Esophagus muscularis mucosa (tissue), 4 donors: ENCODE measurements around the gene RFX6. TPM values are rescaled to one million over a fixed set of nuclear protein-coding genes. Genes with fewer than 3 reads are reported as not detected.

Experiments
- DNase-seq: peaks from one replicate; pipeline ENCODE4 v3.0.0-alpha.2; 2017; ENCODE audit errors: extremely low spot score
- H3K27ac ChIP-seq, 4 donors: fragments of 200-600 bp; sonication (generic); replicated peaks in 1 of 4; 1 replicate in 3 of 4; 2 replicates in 1 of 4; pipeline ENCODE4 v1.5.1; 2016 to 2019; ENCODE audit warnings: mild to moderate bottlenecking in 1 of 4
- H3K27me3 ChIP-seq, 4 donors: fragments of 200-600 bp; sonication (generic); one replicate each; pipeline versions ENCODE4 v1.5.1 to v1.6.0; 2016 to 2019
- H3K36me3 ChIP-seq, 4 donors: fragments of 200-600 bp; sonication (generic); one replicate each; pipeline ENCODE4 v1.5.1; 2016 to 2019
- H3K4me1 ChIP-seq, 4 donors: fragments of 200-600 bp; sonication (generic); one replicate each; pipeline ENCODE4 v1.5.1; 2016 to 2019
- H3K4me3 ChIP-seq, 4 donors: fragments of 200-600 bp; sonication (generic); 1 replicate in 2 of 4; 2 replicates in 2 of 4; pipeline ENCODE4 v1.5.1; 2016 to 2019; ENCODE audit warnings: mild to moderate bottlenecking in 4 of 4, moderate library complexity in 1 of 4
- H3K9me3 ChIP-seq, 4 donors: fragments of 200-600 bp; sonication (generic); 1 replicate in 3 of 4; 2 replicates in 1 of 4; pipeline ENCODE4 v1.5.1; 2016 to 2019
- EP300 ChIP-seq: sonication (generic); formaldehyde crosslinking; IDR thresholded peaks from one replicate; pipeline ENCODE4 v1.6.1; 2017; ENCODE audit warnings: antibody characterized with exemption
- POLR2A ChIP-seq: fragments of 450-650 bp; IDR thresholded peaks from one replicate; pipeline ENCODE4 v1.6.1; 2017; ENCODE audit warnings: antibody characterized with exemption, moderate library complexity, mild to moderate bottlenecking, low read depth
- POLR2AphosphoS5 ChIP-seq, 2 donors: sonication (generic); formaldehyde crosslinking; IDR thresholded peaks; one replicate each; pipeline ENCODE4 v1.6.1; 2017; ENCODE audit warnings: antibody characterized with exemption in 2 of 2
- WGBS: methylation state at CpG from one replicate; pipeline ENCODE4 v1.1.5; 2018; 5-methylcytosine and 5-hydroxymethylcytosine counted together
- intact Hi-C: fragments of 100-400 bp; cut with DNase I; formaldehyde crosslinking; loops from one replicate; pipeline ENCODE4 v1.15.1; 2023
- total RNA-seq, 4 donors: library from RNA; depleted of rRNA; stranded (reverse); fragments of >200 nt; gene quantifications; one replicate each; pipeline versions ENCODE4 v1.1.0 to v1.2.1, GENCODE V29; 2016
- TF ChIP-seq, protein P1 (sequence below), 3 experiments: fragments of 200-600 bp in 2 of 3; fragments of 450-650 bp in 1 of 3; sonication (generic) in 2 of 3; IDR thresholded peaks; one replicate each; pipeline ENCODE4 v1.5.1; 2017 to 2019; ENCODE audit warnings: antibody characterized with exemption in 3 of 3, mild to moderate bottlenecking in 2 of 3, moderate library complexity in 1 of 3

Gene RFX6
- total RNA-seq, 4 donors from 2014 or later = not detected

DNA sequence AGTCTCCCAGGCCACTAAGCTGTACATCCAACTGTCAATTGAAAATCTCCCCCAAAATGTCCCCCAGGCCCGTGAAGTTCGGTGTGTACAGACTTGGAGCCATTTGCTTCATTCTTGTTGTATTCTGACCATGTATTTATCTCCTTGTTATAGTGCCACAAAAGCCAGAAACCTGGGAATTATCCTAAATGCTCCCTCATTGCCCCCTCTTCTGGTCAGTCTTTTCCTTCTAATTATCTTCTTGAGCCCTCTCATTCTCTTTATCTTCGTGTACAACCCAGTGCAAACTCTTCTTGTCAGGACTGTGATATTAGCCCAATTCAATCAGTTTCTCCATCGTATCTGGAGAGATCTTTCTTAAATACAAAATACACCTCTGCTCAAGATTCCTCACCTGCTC, 64.7 kb downstream of the RFX6 start:
- intact Hi-C loops = no loop called here
- Histone ChIP-seq H3K27ac (no peak overlapping the region), H3K27me3 (no peaks in the 10 kb centered on the region), H3K4me3 (no peak overlapping the region), H3K9me3 (no peaks in the 10 kb centered on the region), H3K4me1 (no peaks in the 10 kb centered on the region), H3K36me3 (no peaks in the 10 kb centered on the region)
- no peak for TF ChIP-seq POLR2AphosphoS5 (IDR thresholded peaks at IDR 0.05)
- no peak for TF ChIP-seq POLR2A
- TF ChIP-seq EP300 = no peak
- TF ChIP-seq, protein P1, sequence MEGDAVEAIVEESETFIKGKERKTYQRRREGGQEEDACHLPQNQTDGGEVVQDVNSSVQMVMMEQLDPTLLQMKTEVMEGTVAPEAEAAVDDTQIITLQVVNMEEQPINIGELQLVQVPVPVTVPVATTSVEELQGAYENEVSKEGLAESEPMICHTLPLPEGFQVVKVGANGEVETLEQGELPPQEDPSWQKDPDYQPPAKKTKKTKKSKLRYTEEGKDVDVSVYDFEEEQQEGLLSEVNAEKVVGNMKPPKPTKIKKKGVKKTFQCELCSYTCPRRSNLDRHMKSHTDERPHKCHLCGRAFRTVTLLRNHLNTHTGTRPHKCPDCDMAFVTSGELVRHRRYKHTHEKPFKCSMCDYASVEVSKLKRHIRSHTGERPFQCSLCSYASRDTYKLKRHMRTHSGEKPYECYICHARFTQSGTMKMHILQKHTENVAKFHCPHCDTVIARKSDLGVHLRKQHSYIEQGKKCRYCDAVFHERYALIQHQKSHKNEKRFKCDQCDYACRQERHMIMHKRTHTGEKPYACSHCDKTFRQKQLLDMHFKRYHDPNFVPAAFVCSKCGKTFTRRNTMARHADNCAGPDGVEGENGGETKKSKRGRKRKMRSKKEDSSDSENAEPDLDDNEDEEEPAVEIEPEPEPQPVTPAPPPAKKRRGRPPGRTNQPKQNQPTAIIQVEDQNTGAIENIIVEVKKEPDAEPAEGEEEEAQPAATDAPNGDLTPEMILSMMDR (IDR thresholded peaks at IDR 0.05) = no peak
- DNase-seq = no peak
- 59% methylated on average over 4 of the region's 4 CpGs for WGBS

DNA sequence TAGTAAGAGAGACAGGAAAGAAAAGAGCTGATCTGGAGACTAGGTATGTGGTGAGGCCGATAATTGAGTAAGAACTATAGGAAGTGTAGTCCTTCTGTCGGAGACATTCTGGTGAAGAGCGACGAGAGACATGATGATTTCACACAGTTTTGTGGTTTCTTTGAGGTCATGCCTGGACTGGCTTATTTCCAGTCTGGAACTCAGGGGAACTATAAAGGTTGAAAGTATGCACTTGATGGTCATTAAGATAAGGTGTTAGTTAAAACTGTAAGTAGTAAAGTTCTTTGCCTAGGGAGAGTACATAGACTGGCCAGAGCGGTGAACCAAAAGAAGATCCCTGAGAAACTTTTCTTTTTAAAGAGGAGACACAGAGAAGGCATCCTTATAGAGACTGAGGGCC, 68.8 kb downstream of the RFX6 start:
- no peak for DNase-seq
- Histone ChIP-seq H3K4me3 (no peak overlapping the region), H3K36me3 (no peaks in the 10 kb centered on the region), H3K27ac (no peak overlapping the region), H3K27me3 (no peaks in the 10 kb centered on the region), H3K4me1 (no peaks in the 10 kb centered on the region), H3K9me3 (no peaks in the 10 kb centered on the region)
- TF ChIP-seq POLR2AphosphoS5 (IDR thresholded peaks at IDR 0.05) (no peak), EP300 (no peak), POLR2A (no peak)
- TF ChIP-seq, protein P1 (IDR thresholded peaks at IDR 0.05) = no peak
- 79% methylated on average over 5 of the region's 5 CpGs for WGBS
- intact Hi-C loops = no loop called here

DNA sequence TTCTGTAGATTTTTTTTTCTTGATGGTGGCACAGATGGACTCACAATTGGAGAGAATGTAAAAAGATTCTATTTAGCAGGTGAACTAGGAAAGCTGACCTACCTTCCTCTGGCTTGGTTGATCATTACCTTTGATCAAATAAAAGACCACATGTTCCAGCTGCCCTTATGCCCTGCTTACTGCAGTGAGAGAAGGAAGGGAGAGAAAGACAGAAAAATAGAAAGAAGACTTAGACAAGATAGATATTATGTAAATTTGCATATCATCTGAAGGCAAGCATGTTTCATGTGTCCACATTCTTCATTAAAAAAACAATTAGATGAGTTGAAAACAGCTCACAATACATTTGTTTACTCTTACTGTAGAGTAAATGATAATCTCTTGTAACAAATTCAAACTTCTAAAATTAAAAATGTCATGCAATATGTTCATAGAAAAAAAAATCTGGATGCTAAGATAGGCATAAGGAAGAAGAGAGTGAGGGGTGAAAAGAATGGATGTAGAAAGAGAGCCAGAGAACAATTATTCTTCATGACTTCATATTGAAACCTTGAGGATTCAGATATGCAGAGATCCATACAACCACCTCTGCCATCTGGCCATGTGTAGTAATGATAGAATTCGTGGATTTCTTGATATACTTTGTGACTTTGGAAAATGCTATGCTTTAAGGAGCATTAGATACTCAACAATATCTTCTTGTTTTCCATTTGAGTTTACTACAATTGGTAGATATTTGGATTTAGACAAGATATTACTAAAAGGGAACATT, 71.7 kb downstream of the RFX6 start:
- 56% methylated on average over 1 of the region's 1 CpG for WGBS
- H3K27ac ChIP-seq = no peak overlapping the region
- no peaks in the 10 kb centered on the region for H3K9me3 ChIP-seq
- H3K36me3 ChIP-seq = no peaks in the 10 kb centered on the region
- no peak overlapping the region for H3K4me3 ChIP-seq
- TF ChIP-seq POLR2A (no peak), POLR2AphosphoS5 (IDR thresholded peaks at IDR 0.05) (no peak), EP300 (no peak)
- TF ChIP-seq, protein P1 (IDR thresholded peaks at IDR 0.05) = no peak
- intact Hi-C loops = no loop called here
- no peak for DNase-seq
- no peaks in the 10 kb centered on the region for H3K4me1 ChIP-seq
- H3K27me3 ChIP-seq = no peaks in the 10 kb centered on the region

DNA sequence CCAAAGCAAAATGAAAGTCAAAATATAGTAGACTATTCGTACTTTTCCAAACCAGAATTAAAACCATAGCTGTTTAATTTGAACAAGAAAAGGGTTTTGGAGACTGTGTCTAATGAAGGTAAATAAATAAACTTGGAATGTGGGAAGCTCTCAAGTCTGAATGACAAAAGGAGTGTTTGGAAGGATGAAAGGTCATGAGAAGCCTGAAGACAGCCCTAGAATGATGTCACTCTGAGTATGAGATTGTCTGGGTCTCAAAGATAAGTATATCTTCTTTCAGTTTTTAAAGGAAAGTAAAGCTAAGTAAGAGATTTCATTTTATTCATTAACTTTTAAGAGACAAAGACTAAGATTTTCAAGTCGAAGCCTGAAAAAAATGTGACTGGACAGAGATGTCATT, 72.9 kb downstream of the RFX6 start:
- WGBS = 71% methylated on average over 2 of the region's 2 CpGs
- Histone ChIP-seq H3K4me3 (no peak overlapping the region), H3K4me1 (no peaks in the 10 kb centered on the region), H3K27ac (no peak overlapping the region), H3K36me3 (no peaks in the 10 kb centered on the region), H3K27me3 (no peaks in the 10 kb centered on the region), H3K9me3 (no peaks in the 10 kb centered on the region)
- DNase-seq = no peak
- intact Hi-C loops = no loop called here
- no peak for TF ChIP-seq POLR2AphosphoS5 (IDR thresholded peaks at IDR 0.05)
- no peak for TF ChIP-seq POLR2A
- TF ChIP-seq EP300 = no peak
- TF ChIP-seq, protein P1 (IDR thresholded peaks at IDR 0.05) = no peak

DNA sequence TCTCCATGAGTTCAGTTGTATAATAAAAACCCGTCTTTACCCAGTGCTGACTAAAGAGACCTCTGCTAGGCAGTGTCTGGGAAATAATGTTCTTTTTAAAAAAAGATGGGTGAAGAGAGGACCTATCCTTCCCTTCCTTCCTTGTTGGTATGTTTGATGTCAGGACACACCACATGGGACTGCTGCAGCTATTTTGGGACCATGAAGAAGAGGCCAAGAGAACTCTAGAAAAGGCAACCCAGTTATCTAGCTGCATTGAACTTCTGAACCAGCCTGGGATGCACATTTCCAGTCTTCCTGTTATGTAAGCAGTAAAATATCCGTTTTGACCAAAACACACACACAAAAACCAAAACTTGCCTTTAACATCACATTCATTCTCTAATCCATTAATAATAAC, 77.3 kb downstream of the RFX6 start:
- intact Hi-C loops = no loop called here
- H3K4me1 ChIP-seq = no peaks in the 10 kb centered on the region
- H3K9me3 ChIP-seq = no peaks in the 10 kb centered on the region
- no peak for DNase-seq
- 35% methylated on average over 2 of the region's 2 CpGs for WGBS
- no peak for TF ChIP-seq EP300
- TF ChIP-seq POLR2AphosphoS5 (IDR thresholded peaks at IDR 0.05) = no peak
- TF ChIP-seq, protein P1 (IDR thresholded peaks at IDR 0.05) = no peak
- TF ChIP-seq POLR2A = no peak
- no peaks in the 10 kb centered on the region for H3K27me3 ChIP-seq
- H3K27ac ChIP-seq = no peak overlapping the region
- no peak overlapping the region for H3K4me3 ChIP-seq
- H3K36me3 ChIP-seq = no peaks in the 10 kb centered on the region
